ENCODE results near the gene ATP4B. TPM values are rescaled to one million over a fixed set of nuclear protein-coding genes. Genes with fewer than 3 reads are reported as not detected.
A peak's percentile ranks its signal among the peaks of the same experiment; 100 is the strongest.

ATP4B gene
- total RNA-seq, 1 donor from 2014 or later: not detected

DNA sequence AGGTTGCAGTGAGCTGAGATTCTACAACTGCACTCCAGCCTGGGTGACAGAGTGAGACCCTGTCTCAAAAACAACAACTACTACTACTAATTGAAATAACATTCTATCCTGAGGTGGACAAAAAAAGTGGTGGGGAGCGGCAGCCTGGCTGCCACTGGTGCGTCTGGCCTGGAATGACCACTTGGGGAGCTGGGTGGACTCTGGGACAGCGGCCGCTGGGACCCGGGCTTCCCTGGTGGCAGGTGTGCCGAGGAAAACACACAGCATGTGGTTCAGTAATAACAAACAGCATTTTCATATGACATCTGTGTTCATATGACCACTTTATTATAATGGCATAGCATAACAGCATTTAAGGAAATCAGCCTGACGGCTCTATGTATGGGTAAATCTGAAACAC is 39.5 kb downstream of the ATP4B start:
- H3K9me3 ChIP-seq (ENCODE audit: control insufficient read depth in 3 of 3, low read length in 3 of 3): no peaks in the 10 kb centered on the region
- H3K27me3 ChIP-seq (ENCODE audit: control insufficient read depth in 3 of 3, insufficient read depth in 3 of 3, low read length in 3 of 3): no peaks in the 10 kb centered on the region
- H3K36me3 ChIP-seq (ENCODE audit: control insufficient read depth in 3 of 3, insufficient read depth in 3 of 3, low read length in 3 of 3): peaks cover 0 to 3% (median 2%) of the 10 kb centered on the region in 3 donors
- H3K4me3 ChIP-seq (ENCODE audit: low read length in 3 of 3): no peak overlapping the region
- peaks cover 3 to 7% (median 6%) of the 10 kb centered on the region in 3 donors for H3K4me1 ChIP-seq (ENCODE audit: control insufficient read depth in 3 of 3, insufficient read depth in 3 of 3, low read length in 3 of 3)
- no peak overlapping the region for H3K27ac ChIP-seq (ENCODE audit: low read depth, low read length)
- H3K9ac ChIP-seq (ENCODE audit: low read depth in 1 of 3, low read length in 3 of 3): no peak overlapping the region

DNA sequence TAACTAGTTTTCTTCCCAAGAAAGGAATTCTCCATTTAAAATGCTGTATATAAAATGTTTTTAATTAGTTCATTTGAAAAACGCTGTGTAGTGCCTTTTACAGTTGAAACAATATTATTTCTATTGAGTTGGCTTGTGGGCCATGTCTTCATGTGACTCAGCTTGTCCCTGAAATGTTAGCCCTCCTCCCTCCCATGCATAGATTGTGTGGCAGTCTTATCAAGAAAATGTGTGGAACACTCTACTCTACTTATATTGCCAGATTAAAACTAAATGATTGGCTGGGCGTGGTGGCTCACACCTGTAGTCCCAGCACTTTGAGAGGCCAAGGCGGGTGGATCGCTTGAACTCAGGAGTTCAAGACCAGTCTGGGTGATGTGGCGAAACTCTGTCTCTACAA is 40.0 kb downstream of the ATP4B start:
- no peak overlapping the region for H3K4me3 ChIP-seq (ENCODE audit: low read length in 3 of 3)
- no peak overlapping the region for H3K9ac ChIP-seq (ENCODE audit: low read depth in 1 of 3, low read length in 3 of 3)
- H3K36me3 ChIP-seq (ENCODE audit: control insufficient read depth in 3 of 3, insufficient read depth in 3 of 3, low read length in 3 of 3): peaks cover 0 to 3% (median 0%) of the 10 kb centered on the region in 3 donors
- no peak overlapping the region for H3K27ac ChIP-seq (ENCODE audit: low read depth, low read length)
- H3K27me3 ChIP-seq (ENCODE audit: control insufficient read depth in 3 of 3, insufficient read depth in 3 of 3, low read length in 3 of 3): no peaks in the 10 kb centered on the region
- no peaks in the 10 kb centered on the region for H3K9me3 ChIP-seq (ENCODE audit: control insufficient read depth in 3 of 3, low read length in 3 of 3)
- H3K4me1 ChIP-seq (ENCODE audit: control insufficient read depth in 3 of 3, insufficient read depth in 3 of 3, low read length in 3 of 3): peaks cover 3 to 7% (median 6%) of the 10 kb centered on the region in 3 donors

DNA sequence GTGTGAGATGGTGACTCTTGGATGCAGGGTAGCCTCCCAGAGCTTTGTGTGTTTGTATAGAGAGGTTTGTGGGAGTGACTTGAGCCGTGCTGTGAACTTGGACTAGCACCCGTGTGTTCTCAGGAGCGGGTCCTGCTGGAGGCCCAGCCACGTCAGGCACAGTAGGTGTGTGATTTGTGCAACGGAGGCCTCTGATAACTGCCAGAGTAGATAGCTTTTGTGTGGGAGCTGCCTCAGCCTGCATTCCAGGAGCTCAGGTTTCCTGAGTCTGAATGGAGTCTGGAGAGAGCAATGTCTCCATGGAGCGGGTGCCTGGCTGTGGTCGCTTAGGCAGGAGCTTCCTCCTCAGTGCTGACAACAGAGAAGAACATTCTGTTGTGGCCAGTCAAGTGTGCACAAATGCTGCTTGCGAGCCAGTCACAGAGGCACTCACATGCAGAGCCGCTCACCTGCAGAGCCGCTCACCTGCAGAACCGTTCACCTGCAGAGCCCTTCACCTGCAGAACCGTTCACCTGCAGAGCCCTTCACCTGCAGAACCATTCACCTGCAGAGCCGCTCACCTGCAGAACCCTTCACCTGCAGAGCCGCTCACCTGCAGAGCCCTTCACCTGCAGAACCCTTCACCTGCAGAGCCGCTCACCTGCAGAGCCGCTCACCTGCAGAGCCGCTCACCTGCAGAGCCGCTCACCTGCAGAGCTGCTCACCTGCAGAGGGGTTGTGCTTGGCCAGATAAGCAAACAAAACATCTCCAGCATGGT is 40.8 kb downstream of the ATP4B start:
- H3K9me3 ChIP-seq (ENCODE audit: control insufficient read depth in 3 of 3, low read length in 3 of 3): no peaks in the 10 kb centered on the region
- peaks cover 3 to 7% (median 6%) of the 10 kb centered on the region in 3 donors for H3K4me1 ChIP-seq (ENCODE audit: control insufficient read depth in 3 of 3, insufficient read depth in 3 of 3, low read length in 3 of 3)
- H3K36me3 ChIP-seq (ENCODE audit: control insufficient read depth in 3 of 3, insufficient read depth in 3 of 3, low read length in 3 of 3): peaks cover 0 to 3% (median 0%) of the 10 kb centered on the region in 3 donors
- H3K9ac ChIP-seq (ENCODE audit: low read depth in 1 of 3, low read length in 3 of 3): no peak overlapping the region
- H3K27ac ChIP-seq (ENCODE audit: low read depth, low read length): no peak overlapping the region
- H3K27me3 ChIP-seq (ENCODE audit: control insufficient read depth in 3 of 3, insufficient read depth in 3 of 3, low read length in 3 of 3): no peaks in the 10 kb centered on the region
- no peak overlapping the region for H3K4me3 ChIP-seq (ENCODE audit: low read length in 3 of 3)

DNA sequence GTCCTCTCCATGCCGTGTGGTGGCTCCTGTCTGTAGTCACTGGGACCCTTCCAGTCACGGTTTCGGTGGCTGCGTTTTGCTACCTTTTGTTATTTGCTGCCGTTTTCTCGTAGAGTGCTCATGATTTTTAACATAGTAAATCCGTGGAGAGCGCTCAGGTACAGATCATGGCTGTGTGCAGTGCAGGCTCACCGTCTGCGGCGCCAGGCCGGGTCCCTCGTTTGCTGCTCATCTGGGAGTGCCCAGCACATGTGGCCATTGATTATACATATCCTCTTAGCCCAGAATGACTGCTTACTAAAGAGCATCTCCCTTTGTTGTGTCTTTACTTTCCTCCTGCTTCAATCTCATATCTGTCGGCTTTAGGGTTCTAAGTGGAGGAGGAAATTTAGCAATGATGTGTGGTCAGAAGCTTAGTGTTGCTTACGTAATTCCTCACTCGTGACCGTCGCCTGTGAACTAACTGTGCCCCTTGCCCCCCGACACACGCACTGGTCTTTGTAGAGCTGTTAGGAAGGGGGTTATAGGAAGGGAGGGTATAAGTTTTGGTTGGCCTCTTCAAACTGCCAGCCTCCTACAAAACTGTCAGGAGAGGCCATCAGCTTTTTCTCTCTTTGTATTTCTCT is 41.6 kb downstream of the ATP4B start:
- Histone ChIP-seq H3K27me3 (ENCODE audit: control insufficient read depth in 3 of 3, insufficient read depth in 3 of 3, low read length in 3 of 3) (no peaks in the 10 kb centered on the region), H3K9ac (ENCODE audit: low read depth in 1 of 3, low read length in 3 of 3) (no peak overlapping the region)

DNA sequence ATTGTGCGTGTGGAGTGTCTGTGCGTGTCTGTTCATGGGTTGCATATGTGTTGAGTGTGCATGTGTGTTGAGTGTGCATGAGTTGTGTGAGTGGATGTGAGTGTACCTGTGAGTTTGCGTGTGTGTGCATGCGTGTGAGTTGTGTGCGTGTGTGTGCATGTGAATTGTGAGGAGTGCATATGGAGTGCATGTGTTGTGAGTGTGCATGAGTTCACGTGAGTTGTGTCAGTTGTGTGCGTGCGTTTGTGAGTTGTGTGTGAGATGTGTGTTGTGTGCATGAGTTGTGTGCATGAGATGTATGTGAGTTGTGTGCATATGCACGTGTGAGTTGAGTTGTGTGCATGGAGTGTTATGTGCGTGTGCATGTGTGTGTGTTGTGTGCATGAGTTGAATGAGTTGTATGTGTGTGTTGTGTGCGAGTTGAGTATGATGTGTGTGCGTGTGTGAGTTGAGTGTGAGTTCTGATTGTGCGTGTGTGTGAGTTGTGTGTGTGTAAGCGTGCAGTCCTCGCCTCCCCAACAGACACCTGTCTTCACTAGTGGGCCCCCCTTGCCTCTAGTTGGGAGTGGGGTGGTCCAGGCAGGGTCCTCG is 44.1 kb downstream of the ATP4B start:
- Histone ChIP-seq H3K9me3 (ENCODE audit: control insufficient read depth in 3 of 3, low read length in 3 of 3) (no peaks in the 10 kb centered on the region), H3K4me1 (ENCODE audit: control insufficient read depth in 3 of 3, insufficient read depth in 3 of 3, low read length in 3 of 3) (peaks cover 3 to 7% (median 6%) of the 10 kb centered on the region in 3 donors), H3K36me3 (ENCODE audit: control insufficient read depth in 3 of 3, insufficient read depth in 3 of 3, low read length in 3 of 3) (peaks cover 0 to 14% (median 5%) of the 10 kb centered on the region in 3 donors), H3K27me3 (ENCODE audit: control insufficient read depth in 3 of 3, insufficient read depth in 3 of 3, low read length in 3 of 3) (no peaks in the 10 kb centered on the region), H3K4me3 (ENCODE audit: low read length in 3 of 3) (no peak overlapping the region), H3K27ac (ENCODE audit: low read depth, low read length) (no peak overlapping the region), H3K9ac (ENCODE audit: low read depth in 1 of 3, low read length in 3 of 3) (no peak overlapping the region)

More for the DNA sequence above, 41.6 kb downstream of the ATP4B start:
- Histone ChIP-seq H3K4me1 (ENCODE audit: control insufficient read depth in 3 of 3, insufficient read depth in 3 of 3, low read length in 3 of 3) (peaks cover 3 to 7% (median 6%) of the 10 kb centered on the region in 3 donors), H3K4me3 (ENCODE audit: low read length in 3 of 3) (no peak overlapping the region), H3K36me3 (ENCODE audit: control insufficient read depth in 3 of 3, insufficient read depth in 3 of 3, low read length in 3 of 3) (peaks cover 0 to 5% (median 2%) of the 10 kb centered on the region in 3 donors), H3K9me3 (ENCODE audit: control insufficient read depth in 3 of 3, low read length in 3 of 3) (no peaks in the 10 kb centered on the region), H3K27ac (ENCODE audit: low read depth, low read length) (no peak overlapping the region)

DNA sequence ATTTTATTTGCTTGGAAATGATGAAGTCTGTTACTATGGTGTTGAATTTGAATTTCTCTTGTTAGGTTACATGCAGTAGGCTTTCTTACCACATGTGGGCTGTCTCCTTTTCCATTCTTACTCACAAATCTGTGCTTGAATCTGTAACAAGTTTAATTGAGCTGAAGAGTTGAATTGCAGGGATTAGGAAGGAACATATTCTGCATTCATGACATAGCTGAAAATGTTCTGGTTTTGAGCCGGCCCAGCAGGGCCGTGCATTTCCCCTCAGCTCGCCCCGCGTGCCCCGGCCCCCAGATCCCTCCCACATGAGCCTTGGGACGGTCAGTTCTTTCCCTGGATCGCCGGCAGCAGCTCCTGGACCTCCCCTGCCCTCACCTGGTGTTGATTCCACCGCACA is 45.4 kb downstream of the ATP4B start:
- Histone ChIP-seq H3K4me3 (ENCODE audit: low read length in 3 of 3) (no peak overlapping the region), H3K4me1 (ENCODE audit: control insufficient read depth in 3 of 3, insufficient read depth in 3 of 3, low read length in 3 of 3) (peaks cover 3 to 8% (median 7%) of the 10 kb centered on the region in 3 donors)

DNA sequence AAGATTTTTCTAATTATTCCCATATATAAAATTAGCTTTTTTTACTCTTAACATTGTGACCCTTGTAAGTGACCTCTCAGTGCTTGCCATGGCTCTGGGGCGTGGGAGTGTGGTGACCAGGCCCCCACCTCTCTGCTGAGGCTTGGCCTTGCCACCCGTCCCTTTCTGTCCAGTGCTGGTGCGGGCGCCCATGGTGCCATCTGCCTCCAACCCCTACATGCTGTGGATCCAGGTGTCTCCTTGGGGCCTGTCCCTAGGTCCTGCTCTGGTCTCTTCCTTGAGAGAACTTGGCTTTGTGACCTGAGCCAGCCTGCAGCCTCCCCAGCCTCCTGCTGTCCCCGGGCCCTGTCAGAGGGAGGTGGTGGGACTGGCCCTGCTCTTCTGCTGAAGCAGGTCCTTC is 46.0 kb downstream of the ATP4B start:
- Histone ChIP-seq H3K4me3 (ENCODE audit: low read length in 3 of 3) (no peak overlapping the region), H3K4me1 (ENCODE audit: control insufficient read depth in 3 of 3, insufficient read depth in 3 of 3, low read length in 3 of 3) (peaks cover 4 to 10% (median 9%) of the 10 kb centered on the region in 3 donors), H3K36me3 (ENCODE audit: control insufficient read depth in 3 of 3, insufficient read depth in 3 of 3, low read length in 3 of 3) (peaks cover 2 to 15% (median 5%) of the 10 kb centered on the region in 3 donors), H3K27ac (ENCODE audit: low read depth, low read length) (no peak overlapping the region), H3K9ac (ENCODE audit: low read depth in 1 of 3, low read length in 3 of 3) (peak overlapping the region in 1 of 3 donors; percentile 8), H3K27me3 (ENCODE audit: control insufficient read depth in 3 of 3, insufficient read depth in 3 of 3, low read length in 3 of 3) (no peaks in the 10 kb centered on the region), H3K9me3 (ENCODE audit: control insufficient read depth in 3 of 3, low read length in 3 of 3) (no peaks in the 10 kb centered on the region)

More for the DNA sequence above, 45.4 kb downstream of the ATP4B start:
- Histone ChIP-seq H3K9me3 (ENCODE audit: control insufficient read depth in 3 of 3, low read length in 3 of 3) (no peaks in the 10 kb centered on the region), H3K9ac (ENCODE audit: low read depth in 1 of 3, low read length in 3 of 3) (no peak overlapping the region), H3K27me3 (ENCODE audit: control insufficient read depth in 3 of 3, insufficient read depth in 3 of 3, low read length in 3 of 3) (no peaks in the 10 kb centered on the region), H3K27ac (ENCODE audit: low read depth, low read length) (no peak overlapping the region), H3K36me3 (ENCODE audit: control insufficient read depth in 3 of 3, insufficient read depth in 3 of 3, low read length in 3 of 3) (peaks cover 2 to 15% (median 5%) of the 10 kb centered on the region in 3 donors)

DNA sequence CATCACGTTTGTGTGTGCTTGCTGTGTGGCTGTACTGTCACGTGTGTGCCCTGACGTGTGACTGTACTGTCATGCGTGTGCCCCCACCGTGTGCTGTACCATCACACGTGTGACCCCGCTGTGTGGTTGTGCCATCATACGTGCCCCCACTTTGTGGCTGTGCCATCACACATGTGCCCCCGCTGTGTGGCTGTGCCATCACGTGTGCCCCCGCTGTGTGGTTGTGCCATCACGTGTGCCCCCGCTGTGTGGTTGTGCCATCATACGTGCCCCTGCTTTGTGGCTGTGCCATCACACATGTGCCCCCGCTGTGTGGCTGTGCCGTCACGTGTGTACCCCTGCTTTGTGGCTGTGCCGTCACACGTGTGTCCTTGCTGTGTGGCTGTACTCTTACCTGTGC is 47.7 kb downstream of the ATP4B start:
- Histone ChIP-seq H3K9ac (ENCODE audit: low read depth in 1 of 3, low read length in 3 of 3) (no peak overlapping the region), H3K4me1 (ENCODE audit: control insufficient read depth in 3 of 3, insufficient read depth in 3 of 3, low read length in 3 of 3) (peaks cover 4 to 12% (median 8%) of the 10 kb centered on the region in 3 donors), H3K9me3 (ENCODE audit: control insufficient read depth in 3 of 3, low read length in 3 of 3) (peaks cover 0 to 2% (median 0%) of the 10 kb centered on the region in 3 donors), H3K36me3 (ENCODE audit: control insufficient read depth in 3 of 3, insufficient read depth in 3 of 3, low read length in 3 of 3) (peaks cover 2 to 13% (median 5%) of the 10 kb centered on the region in 3 donors), H3K4me3 (ENCODE audit: low read length in 3 of 3) (no peak overlapping the region), H3K27me3 (ENCODE audit: control insufficient read depth in 3 of 3, insufficient read depth in 3 of 3, low read length in 3 of 3) (no peaks in the 10 kb centered on the region), H3K27ac (ENCODE audit: low read depth, low read length) (no peak overlapping the region)

DNA sequence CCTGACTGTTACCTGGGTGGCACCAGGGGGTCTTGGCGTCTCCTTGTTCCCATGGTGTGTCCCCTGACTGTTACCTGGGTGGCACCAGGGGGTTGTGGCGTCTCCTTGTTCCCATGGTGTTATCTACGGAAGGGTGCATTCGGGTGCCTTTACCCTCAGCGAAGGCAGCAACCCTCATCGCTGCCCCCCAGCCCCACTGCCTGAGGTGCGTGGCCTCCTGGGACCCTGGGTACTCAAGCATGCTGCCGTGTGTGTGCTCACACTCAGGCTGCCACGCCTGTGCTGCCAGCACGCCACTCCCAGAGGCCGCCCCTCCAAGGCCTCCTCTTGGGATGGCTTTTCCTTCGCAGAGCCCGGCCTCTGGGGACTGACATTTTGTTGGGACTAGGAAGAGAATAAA is 48.4 kb downstream of the ATP4B start:
- Histone ChIP-seq H3K27ac (ENCODE audit: low read depth, low read length) (no peak overlapping the region), H3K9ac (ENCODE audit: low read depth in 1 of 3, low read length in 3 of 3) (no peak overlapping the region), H3K27me3 (ENCODE audit: control insufficient read depth in 3 of 3, insufficient read depth in 3 of 3, low read length in 3 of 3) (no peaks in the 10 kb centered on the region), H3K4me1 (ENCODE audit: control insufficient read depth in 3 of 3, insufficient read depth in 3 of 3, low read length in 3 of 3) (peaks cover 4 to 12% (median 8%) of the 10 kb centered on the region in 3 donors), H3K36me3 (ENCODE audit: control insufficient read depth in 3 of 3, insufficient read depth in 3 of 3, low read length in 3 of 3) (peaks cover 2 to 13% (median 5%) of the 10 kb centered on the region in 3 donors), H3K4me3 (ENCODE audit: low read length in 3 of 3) (no peak overlapping the region), H3K9me3 (ENCODE audit: control insufficient read depth in 3 of 3, low read length in 3 of 3) (peaks cover 0 to 2% (median 0%) of the 10 kb centered on the region in 3 donors)

Measured in skeletal muscle tissue (tissue), 4 donors.